Pancreas (tissue), 10 donors: Measurements from ENCODE around the gene OPRL1. TPM values are rescaled to one million over a fixed set of nuclear protein-coding genes. Genes with fewer than 3 reads are reported as not detected.

Experiments used
- ATAC-seq, 4 donors: fragments of 200-7000 bp; cut with Tn5 transposase; one replicate each; pipeline versions ENCODE4 v1.8.0 to v1.9.1; 2020; ENCODE audit warnings: mild to moderate bottlenecking in 4 of 4, moderate library complexity in 4 of 4
- DNase-seq, 6 donors: peaks; one replicate each; pipeline ENCODE4 v3.0.0-alpha.2; 2020
- FAIRE-seq: peaks from 2 replicates; lab custom pipeline; 2012; peaks lifted over from hg19 to GRCh38; lab: Jason Lieb, UNC
- H3K27ac ChIP-seq, 4 donors: fragments of 200-600 bp; sonication (generic); 1 replicate in 3 of 4; 2 replicates in 1 of 4; pipeline versions ENCODE4 v1.5.0 to v1.8.0; 2020
- H3K27me3 ChIP-seq, 4 donors: fragments of 200-600 bp; one replicate each; pipeline ENCODE4 v1.8.0; 2021
- H3K36me3 ChIP-seq, 3 donors: fragments of 200-600 bp; sonication (generic) in 1 of 3; one replicate each; pipeline versions ENCODE4 v1.5.0 to v1.8.0; 2020 to 2021
- H3K4me1 ChIP-seq, 3 donors: fragments of 200-600 bp; one replicate each; pipeline ENCODE4 v1.8.0; 2021
- H3K4me3 ChIP-seq, 4 donors: fragments of 200-600 bp; sonication (generic) in 2 of 4; one replicate each; pipeline versions ENCODE4 v1.5.0 to v1.8.0; 2020 to 2021
- H3K9me3 ChIP-seq, 4 donors: fragments of 200-600 bp; one replicate each; pipeline ENCODE4 v1.8.0; 2021
- WGBS, 2 donors: extraction: QIAGEN DNeasy Blood & Tissue Kit; methylation state at CpG; one replicate each; pipeline ENCODE4 v1.1.7; 2013; 5-methylcytosine and 5-hydroxymethylcytosine counted together
- intact Hi-C, 3 donors: fragments of 100-400 bp; cut with DNase I; formaldehyde crosslinking; loops; one replicate each; pipeline versions ENCODE4 v1.11.1 to v1.14.2; 2022
- polyA plus RNA-seq, 2 donors: library from polyadenylated mRNA; stranded (reverse); fragments of 200-250 nt; gene quantifications; one replicate each; pipeline ENCODE4 v1.2.3, GENCODE V29; 2013
- total RNA-seq, 6 donors: library from RNA; stranded (reverse); fragmentation: NEBNext Ultra II Directional in 4 of 6; extraction: Animal tissue kit (Norgen Biotek cat#: 25700) in 4 of 6; gene quantifications; one replicate each; pipeline versions ENCODE4 v1.2.1 to v1.2.4, GENCODE V29; 2021 to 2023
- TF ChIP-seq, protein P1 (sequence below), 4 donors: fragments of 200-600 bp; sonication (generic) in 3 of 4; IDR thresholded peaks; one replicate each; pipeline versions ENCODE4 v1.5.0 to v1.8.0; 2021; ENCODE audit warnings: antibody characterized with exemption in 4 of 4
- donor health status: healthy with polysubstance abuse.
- donor health status: DM: no; HTN: no; CAD: no; lungs with moderate emphysema.
- donor health status: DM: no; HTN: no; CAD: no.
- donor health status: control.
- donor health status: control.
- donor health status: Bipolar disorder and iron deficiency.
- donor health status: DM: yes; HTN: yes; CAD: no.
- donor health status: DM: no; HTN: no; CAD: no.
- donor health status: DM: no; HTN: no; CAD: no.
- donor health status: DM: yes; HTN: yes; CAD: no.

The OPRL1 gene
- total and polyA plus RNA-seq, 8 donors, result 0.25 to 2.2 (median 0.91) TPM

DNA sequence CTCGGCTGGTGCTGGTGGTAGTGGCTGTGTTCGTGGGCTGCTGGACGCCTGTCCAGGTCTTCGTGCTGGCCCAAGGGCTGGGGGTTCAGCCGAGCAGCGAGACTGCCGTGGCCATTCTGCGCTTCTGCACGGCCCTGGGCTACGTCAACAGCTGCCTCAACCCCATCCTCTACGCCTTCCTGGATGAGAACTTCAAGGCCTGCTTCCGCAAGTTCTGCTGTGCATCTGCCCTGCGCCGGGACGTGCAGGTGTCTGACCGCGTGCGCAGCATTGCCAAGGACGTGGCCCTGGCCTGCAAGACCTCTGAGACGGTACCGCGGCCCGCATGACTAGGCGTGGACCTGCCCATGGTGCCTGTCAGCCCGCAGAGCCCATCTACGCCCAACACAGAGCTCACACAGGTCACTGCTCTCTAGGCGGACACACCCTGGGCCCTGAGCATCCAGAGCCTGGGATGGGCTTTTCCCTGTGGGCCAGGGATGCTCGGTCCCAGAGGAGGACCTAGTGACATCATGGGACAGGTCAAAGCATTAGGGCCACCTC, 18.7 kb downstream of the OPRL1 start:
- Histone ChIP-seq H3K36me3 (no peaks in the 10 kb centered on the region), H3K27ac (no peak overlapping the region), H3K4me3 (no peak overlapping the region), H3K4me1 (peaks cover 0 to 3% (median 0%) of the 10 kb centered on the region in 3 donors), H3K9me3 (no peaks in the 10 kb centered on the region), H3K27me3 (no peaks in the 10 kb centered on the region)
- ATAC-seq (no peak), DNase-seq (peak in 1 of 6 donors; percentile 60), FAIRE-seq (no peak)
- TF ChIP-seq, protein P1, sequence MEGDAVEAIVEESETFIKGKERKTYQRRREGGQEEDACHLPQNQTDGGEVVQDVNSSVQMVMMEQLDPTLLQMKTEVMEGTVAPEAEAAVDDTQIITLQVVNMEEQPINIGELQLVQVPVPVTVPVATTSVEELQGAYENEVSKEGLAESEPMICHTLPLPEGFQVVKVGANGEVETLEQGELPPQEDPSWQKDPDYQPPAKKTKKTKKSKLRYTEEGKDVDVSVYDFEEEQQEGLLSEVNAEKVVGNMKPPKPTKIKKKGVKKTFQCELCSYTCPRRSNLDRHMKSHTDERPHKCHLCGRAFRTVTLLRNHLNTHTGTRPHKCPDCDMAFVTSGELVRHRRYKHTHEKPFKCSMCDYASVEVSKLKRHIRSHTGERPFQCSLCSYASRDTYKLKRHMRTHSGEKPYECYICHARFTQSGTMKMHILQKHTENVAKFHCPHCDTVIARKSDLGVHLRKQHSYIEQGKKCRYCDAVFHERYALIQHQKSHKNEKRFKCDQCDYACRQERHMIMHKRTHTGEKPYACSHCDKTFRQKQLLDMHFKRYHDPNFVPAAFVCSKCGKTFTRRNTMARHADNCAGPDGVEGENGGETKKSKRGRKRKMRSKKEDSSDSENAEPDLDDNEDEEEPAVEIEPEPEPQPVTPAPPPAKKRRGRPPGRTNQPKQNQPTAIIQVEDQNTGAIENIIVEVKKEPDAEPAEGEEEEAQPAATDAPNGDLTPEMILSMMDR (IDR thresholded peaks at IDR 0.05), result no peak
- intact Hi-C loops, result no loop called here
- 86 to 95% methylated on average over 28 of the region's 28 CpGs for WGBS, 2 donors

DNA sequence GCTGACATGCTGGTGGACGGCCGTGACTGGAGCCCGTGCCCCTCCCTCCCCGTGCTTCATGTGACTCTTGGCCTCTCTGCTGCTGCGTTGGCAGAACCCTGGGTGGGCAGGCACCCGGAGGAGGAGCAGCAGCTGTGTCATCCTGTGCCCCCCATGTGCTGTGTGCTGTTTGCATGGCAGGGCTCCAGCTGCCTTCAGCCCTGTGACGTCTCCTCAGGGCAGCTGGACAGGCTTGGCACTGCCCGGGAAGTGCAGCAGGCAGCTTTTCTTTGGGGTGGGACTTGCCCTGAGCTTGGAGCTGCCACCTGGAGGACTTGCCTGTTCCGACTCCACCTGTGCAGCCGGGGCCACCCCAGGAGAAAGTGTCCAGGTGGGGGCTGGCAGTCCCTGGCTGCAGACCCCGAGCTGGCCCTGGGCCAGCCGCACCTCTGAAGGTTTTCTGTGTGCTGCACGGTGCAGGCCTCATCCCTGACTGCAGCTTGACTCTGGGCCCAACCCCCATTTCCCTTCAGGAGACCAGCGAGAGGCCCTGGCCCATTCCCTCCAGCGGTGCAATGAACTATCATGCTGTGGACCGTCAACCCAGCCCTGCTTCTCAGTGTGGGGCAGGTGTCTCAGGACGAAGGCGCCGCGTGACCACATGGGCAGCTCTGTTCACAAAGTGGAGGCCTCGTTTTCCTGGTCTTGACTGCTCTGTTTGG, 19.4 kb downstream of the OPRL1 start:
- no peaks in the 10 kb centered on the region for H3K36me3 ChIP-seq
- H3K9me3 ChIP-seq, result no peaks in the 10 kb centered on the region
- no peak for ATAC-seq
- WGBS, 2 donors, result 72 to 80% methylated on average over 21 of the region's 21 CpGs
- H3K4me1 ChIP-seq, result peaks cover 0 to 3% (median 0%) of the 10 kb centered on the region in 3 donors
- H3K4me3 ChIP-seq, result no peak overlapping the region
- TF ChIP-seq, protein P1 (IDR thresholded peaks at IDR 0.05), result no peak
- H3K27me3 ChIP-seq, result no peaks in the 10 kb centered on the region
- no peak for FAIRE-seq
- DNase-seq, result peak in 1 of 6 donors; percentile 57
- intact Hi-C loops, result no loop called here
- no peak overlapping the region for H3K27ac ChIP-seq

DNA sequence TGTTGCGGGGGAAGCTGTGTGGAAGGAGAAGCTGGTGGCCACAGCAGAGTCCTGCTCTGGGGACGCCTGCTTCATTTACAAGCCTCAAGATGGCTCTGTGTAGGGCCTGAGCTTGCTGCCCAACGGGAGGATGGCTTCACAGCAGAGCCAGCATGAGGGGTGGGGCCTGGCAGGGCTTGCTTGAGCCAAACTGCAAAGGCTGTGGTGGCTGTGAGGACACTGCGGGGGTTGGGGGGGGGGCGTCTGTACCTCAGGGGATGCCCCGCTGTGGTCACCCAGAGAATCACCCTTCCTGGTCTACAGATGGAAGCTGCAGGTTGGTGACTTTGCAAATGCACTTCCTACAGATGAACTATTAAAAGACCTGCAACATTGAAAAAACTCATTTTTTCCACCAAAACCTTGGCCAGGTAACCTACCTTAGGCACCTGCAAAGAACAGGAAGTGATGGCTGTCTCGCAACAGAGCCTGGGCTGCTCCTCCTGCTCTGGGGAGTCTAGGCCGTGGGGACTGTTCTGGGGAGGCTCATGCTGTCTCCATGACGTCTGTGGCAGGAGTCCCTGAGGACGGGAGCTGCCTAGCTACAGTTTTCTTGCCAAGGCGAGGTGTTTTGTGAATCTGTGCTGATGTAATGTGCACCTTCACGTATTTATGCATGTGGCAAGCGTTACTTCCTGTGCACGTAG, 20.1 kb downstream of the OPRL1 start:
- DNase-seq, result peak in 1 of 6 donors; percentile 25
- no peak for ATAC-seq
- H3K36me3 ChIP-seq, result no peaks in the 10 kb centered on the region
- FAIRE-seq, result no peak
- no peak overlapping the region for H3K4me3 ChIP-seq
- TF ChIP-seq, protein P1 (IDR thresholded peaks at IDR 0.05), result no peak
- WGBS, 2 donors, result 81 to 90% methylated on average over 13 to 14 of the region's 14 CpGs
- intact Hi-C loops, result no loop called here
- H3K27me3 ChIP-seq, result no peaks in the 10 kb centered on the region
- H3K27ac ChIP-seq, result no peak overlapping the region
- H3K9me3 ChIP-seq, result no peaks in the 10 kb centered on the region
- H3K4me1 ChIP-seq, result peaks cover 0 to 3% (median 0%) of the 10 kb centered on the region in 3 donors

DNA sequence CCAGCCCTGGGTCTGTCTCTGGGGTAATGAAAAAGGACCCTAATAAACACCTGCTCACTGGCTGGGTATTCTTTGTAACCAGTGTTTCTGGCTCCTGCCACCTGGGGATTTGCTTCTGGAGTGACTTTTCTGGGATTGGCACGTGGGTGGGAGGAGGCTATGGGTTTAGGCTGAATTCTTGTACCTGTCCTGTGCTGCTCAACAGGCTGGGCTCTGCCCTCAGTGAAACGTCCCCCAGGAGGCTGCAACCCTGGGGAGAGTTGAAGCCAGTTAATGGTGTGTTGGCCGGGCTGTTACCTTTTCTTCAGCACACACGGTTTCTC, 20.6 kb downstream of the OPRL1 start:
- DNase-seq (peak in 1 of 6 donors; percentile 16), FAIRE-seq (no peak), ATAC-seq (no peak)
- intact Hi-C loops, result no loop called here
- no peaks in the 10 kb centered on the region for H3K27me3 ChIP-seq
- no peaks in the 10 kb centered on the region for H3K36me3 ChIP-seq
- no peaks in the 10 kb centered on the region for H3K9me3 ChIP-seq
- H3K27ac ChIP-seq, result no peak overlapping the region
- peaks cover 0 to 3% (median 0%) of the 10 kb centered on the region in 3 donors for H3K4me1 ChIP-seq
- TF ChIP-seq, protein P1 (IDR thresholded peaks at IDR 0.05), result no peak
- no peak overlapping the region for H3K4me3 ChIP-seq
- WGBS, 2 donors, result 55 to 77% methylated on average over 4 of the region's 4 CpGs
